GM04503 (cell line): ENCODE results near the gene SFTPB.
A peak's percentile ranks its signal among the peaks of the same experiment; 100 is the strongest.
"Not testable (repeated sequence)": the region's sequence is repeated elsewhere in the genome, so short reads cannot be mapped to it uniquely, and the experiment has no call there.

ENCODE experiments used
- DNase-seq: peaks from one replicate; pipeline ENCODE4 v3.0.0-alpha.2; 2012; ENCODE audit warnings: low read depth

SFTPB gene

GRCh38 chr2:85668009-85668856 lies at the start of gene SFTPB:
Gene SFTPB, minus strand, starts transcription at chr2:85668199. Its CDS starts 16 bp downstream, at chr2:85668183.
- DNase-seq: no peak

GRCh38 chr2:85717308-85718008 lies 49.5 kb upstream of the SFTPB start:
- DNase-seq: peak; percentile 73

DNA sequence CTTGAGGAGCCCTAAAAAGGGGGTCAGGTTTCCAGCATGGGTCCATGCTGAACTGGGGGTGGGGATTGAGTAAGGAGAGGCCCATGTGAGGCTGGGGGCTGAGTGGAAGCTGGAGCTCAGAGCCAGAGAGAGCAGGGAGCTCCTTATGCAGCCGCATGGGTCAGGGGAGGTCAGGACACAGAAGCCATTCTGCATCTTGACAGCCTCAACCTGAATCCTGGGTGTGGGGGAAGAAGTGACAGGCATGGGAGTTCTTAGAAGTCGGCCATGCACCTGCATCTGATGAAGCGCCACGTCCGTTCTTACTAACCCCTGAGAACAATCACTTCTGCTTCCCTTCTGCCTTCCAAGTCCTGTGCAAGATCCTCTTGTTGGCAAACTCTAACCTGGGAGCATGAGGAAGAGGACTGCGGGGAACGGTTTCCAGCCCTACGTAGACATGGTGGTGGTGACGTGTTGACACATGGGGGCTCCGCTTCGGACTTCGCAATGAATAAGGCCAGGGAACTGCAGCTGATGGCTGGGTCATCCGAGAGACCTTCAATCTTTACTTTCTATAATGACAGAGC lies 48.4 kb upstream of the SFTPB start:
- DNase-seq: no peak

DNA sequence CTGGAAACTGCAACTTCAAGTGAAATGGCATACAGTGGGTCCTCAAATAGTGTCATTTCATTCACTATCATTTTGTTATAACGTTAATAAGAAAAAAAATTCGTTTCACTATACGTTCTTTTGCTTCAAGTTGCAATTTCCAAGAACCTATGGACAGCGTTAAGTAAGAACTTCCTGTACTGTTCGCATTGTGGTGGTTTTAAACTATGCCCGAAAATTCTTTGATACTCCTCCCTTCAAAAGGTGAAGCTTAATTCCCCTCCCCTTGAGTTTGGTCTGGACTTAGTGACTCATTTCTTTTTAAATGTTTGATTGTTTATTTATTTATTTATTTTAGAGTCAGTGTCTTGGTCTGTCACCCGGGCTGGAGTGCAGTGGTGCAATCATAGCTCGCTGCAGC lies 46.8 kb upstream of the SFTPB start:
- no peak for DNase-seq

DNA sequence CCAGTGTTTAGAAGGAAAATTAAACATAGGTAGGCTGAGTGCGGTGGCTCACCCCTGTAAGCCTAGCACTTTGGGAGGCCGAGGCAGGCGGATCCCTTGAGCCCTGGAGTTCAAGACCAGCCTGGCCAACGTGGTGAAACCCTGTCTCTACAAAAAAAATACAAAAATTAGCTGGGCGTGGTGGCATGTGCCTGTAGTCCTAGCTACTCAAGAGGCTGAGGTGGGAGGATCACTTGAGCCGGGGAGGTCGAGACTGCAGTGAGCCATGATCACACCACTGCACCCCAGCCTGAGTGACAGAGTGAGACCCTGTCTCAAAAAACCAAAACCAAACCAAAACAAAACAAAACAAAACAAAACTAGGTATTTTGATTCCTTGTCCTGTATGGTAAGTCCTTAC lies 46.4 kb upstream of the SFTPB start:
- DNase-seq: not testable (repeated sequence)

DNA sequence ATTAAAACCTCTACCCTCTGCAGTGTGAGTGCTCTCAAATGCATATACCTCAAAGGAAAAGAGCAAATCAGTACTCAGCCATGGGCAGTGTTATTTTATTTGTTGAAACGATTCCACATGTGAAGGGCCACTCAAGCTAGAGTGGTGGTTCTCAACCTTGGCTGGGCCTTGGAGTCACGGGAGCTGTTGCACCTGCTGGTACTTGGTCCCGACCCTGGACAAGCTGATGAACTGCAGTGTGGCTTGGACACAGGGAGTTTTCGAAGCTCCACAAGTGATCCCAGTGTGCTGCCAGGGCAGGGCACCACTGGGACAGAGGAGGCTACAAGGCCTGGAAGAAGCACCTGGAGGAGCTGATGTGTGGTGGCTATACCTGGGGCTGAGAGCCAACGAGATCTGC lies 45.8 kb upstream of the SFTPB start:
- no peak for DNase-seq

DNA sequence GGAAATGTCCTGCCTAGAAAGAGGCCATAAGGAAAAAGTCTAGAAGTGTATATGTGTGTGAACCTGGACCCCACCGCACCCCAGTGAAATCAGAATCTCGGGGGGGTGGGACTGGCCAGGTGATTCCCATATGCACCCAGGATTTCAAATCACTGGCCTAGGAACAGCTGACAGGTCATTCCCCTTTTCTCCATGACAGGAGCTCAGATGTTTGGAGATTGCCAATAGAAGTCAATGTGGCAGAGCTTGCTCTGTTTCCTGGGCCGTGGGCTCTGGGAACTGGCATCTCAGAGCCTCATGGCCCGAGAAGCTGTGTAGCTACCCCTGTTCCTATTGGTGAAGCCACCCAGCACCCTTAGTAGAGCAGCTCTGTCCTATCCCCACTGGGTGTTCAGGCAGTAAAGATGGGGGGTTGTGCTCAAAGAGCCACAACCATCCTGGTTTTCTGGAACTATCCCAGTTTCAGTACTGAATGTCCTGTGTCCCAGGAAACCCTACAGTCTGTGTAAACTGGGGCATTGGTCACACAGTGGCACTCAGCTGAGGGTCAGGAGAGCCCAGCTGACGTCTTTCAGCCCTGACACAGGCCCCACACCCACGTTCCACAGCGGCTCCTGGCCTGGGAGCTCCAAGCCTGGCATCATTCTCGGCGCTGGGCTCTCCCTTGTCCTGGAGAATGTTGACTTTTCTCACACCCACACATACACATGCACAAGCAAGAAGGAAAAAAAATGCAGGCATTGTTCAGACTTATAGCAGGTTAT lies 45.0 kb upstream of the SFTPB start:
- DNase-seq: no peak

GRCh38 chr2:85712336-85712735 lies 44.3 kb upstream of the SFTPB start:
- DNase-seq: no peak

GRCh38 chr2:85711578-85712060 lies 43.6 kb upstream of the SFTPB start:
- no peak for DNase-seq

DNA sequence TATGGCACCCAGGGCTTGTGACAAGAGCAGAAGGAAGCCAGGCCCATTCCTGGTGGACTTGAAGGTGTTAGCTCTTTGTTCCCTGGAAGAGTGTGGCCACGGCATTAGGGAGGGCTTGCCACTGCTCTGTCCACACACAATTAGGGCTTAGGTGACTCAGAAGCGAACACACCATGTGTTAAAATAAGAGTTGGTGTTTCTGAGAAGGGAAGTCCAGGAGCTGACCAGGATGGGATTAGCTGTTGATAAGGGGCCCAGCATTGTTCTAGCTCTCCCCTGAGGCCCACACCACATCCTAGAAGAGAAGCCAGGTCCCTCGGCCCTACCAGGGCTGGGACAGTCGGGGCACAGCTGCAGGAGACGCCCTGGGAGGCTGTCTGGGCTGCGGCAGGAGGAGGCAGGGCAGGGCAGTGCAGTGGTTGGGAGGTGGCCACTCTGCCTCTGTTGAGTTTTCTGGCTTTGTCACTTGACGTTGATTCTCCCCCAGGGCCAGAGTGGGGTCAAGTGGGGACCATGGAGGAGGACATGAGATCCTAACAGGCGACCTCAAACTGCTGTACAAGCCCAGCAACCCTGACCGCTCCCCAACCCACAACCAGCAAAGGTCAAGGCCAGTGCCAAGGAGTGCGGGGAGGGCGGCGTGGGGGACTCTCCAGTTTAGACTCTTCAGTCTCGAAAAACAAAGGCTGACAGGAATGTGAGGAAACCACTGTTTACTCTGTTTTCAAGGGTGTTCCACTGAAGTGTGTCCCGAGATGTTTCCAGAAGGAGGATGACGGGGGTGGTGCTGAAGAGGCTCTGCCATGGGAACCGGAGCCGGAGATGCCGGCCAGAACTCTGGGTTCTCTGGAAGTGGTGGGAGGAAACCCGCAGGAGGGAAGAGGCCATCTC lies 42.9 kb upstream of the SFTPB start:
- no peak for DNase-seq

- no peak for DNase-seq
Observed at GRCh38 chr2:85709401-85709811, 41.4 kb upstream of the SFTPB start.

DNA sequence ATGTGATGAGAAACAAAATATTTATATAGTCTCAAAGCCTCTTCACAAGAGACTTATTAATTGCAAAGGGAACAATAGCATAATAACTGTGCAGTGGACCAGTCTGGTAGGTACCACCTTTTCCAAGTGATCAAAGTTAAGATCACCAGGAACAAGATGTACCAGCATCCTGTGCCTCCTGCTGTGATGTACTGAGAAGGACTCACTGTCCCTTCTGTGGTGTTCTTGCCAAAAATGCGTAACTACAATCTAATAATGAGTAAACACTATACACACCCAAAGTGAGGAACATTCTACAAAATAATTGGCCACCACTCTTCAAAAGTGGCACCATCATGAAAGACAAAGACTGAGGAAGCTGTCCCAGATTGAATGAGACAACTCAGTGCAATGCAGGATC lies 40.6 kb upstream of the SFTPB start:
- DNase-seq: no peak

- DNase-seq: peak; percentile 45
Observed at GRCh38 chr2:85707304-85707703, 39.3 kb upstream of the SFTPB start.

DNA sequence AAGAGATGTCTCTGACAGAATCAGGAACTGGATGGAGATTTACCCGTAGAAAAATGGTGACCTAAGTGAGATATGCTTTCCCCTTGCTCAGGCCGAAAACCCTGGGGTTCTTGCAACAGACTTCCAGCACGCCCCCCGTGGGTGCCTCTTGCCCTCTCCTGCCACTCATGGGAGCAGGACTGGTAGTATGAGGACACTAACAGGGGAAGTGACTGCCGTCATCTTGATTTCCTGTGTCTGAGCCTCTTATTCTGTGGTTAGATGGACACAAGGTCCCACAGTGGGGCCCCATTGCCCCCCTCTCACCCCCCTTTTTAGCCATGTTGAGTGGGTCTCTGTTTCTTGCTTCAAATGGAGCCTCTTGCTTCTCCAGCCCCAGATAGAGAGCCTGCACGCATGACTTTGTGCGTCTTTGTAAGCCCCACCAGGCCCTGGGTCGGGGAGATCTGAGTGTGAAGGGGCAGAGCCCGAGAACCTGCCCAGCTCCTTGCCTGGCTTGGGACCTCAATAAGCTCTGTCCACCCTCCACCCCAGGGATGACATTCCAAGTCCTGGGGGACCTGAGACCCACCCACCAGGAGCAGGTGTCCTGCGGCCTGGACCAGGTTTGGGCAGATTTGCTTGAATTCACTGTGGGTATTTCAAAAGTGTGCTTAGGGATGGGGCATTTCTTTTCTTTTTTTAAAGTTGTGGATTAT lies 38.7 kb upstream of the SFTPB start:
- no peak for DNase-seq

- no peak for DNase-seq
Observed at GRCh38 chr2:85706063-85706462, 38.1 kb upstream of the SFTPB start.

DNA sequence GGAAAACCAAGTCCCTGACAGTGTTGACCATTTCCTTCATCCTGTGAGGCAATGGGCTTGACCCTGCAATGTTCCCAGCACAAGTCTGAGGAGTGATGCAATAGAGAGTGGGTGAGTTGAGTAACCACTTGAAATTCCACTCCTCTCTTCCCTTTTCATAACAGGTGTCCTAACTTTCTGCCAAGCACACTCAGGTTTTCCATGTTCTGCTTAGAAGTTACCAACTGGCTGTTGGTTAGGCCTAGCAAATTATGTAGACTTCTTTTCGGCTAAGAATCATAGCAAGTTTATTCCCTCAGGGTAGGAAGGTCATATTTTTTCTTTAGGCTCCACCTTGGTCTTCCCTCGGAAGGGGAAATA lies 37.7 kb upstream of the SFTPB start:
- DNase-seq: peak; percentile 80

GRCh38 chr2:85704800-85705679 lies 37.0 kb upstream of the SFTPB start:
- DNase-seq: no peak

- DNase-seq: no peak
Observed at GRCh38 chr2:85704038-85704437, 36.0 kb upstream of the SFTPB start.

GRCh38 chr2:85703329-85703728 lies 35.3 kb upstream of the SFTPB start:
- no peak for DNase-seq

DNA sequence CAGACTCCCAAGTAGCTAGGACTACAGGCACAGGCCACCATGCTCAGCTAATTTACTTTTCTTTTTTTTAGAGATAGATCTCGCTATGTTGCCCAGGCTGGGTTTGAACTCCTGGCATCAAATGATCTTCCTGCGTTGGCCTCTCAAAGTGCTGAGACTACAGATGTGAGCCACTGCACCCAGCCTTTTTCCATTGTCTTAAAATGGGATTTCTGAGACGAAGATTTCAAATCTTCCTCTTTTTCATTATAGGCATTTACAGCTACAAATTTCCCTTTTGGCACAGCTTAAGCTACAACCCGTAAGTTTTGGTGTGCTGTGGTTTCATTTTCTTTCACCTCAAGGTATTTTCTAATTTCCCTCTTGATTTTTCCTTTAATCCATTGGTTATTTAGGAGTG lies 34.8 kb upstream of the SFTPB start:
- no peak for DNase-seq
